GM04503 (cell line): ENCODE data around the gene SFTPD.
"Not testable (repeated sequence)": the region's sequence is repeated elsewhere in the genome, so short reads cannot be mapped to it uniquely, and the experiment has no call there.

Experiments used
- DNase-seq: peaks from one replicate; pipeline ENCODE4 v3.0.0-alpha.2; 2012; ENCODE audit warnings: low read depth

The SFTPD gene

DNA sequence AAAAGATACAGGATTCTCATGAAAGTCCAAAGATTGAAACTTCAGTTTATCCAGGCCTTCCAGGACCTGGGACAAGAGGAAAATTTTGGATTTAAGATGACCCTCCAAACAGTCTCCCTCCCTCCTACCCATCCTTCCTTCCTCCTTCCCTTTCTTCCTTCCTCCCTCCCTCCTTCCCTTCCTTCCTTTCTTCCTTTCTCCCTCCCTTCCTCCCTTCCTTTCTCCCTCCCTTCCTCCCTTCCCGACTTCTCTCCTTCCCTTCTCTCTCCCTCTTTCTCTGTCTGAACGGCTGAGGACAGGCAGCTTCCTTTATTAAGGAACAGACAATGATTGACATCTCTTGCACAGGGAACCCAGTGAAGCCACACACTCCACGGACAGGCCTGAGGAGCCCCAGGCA lies 23.3 kb downstream of the SFTPD start:
- DNase-seq, result no peak

DNA sequence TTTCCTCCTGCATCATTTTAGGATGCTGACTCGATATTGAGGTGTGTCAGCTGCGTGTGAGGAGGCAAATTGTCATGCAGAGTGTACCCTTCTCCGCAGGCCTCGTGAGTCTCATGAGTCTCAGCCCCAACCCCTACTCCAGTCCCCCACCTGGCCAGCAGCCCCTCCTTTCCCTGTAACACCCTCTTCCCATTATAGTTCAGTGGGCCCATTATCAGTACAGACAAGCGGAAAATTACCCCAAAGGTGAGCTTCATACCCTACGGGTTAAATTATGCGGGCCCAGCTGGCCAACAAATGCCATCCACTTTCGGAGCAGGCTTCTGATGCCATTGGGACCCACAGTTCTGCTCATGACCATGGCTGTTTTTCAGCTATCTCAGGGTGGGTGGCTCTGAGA lies 25.2 kb downstream of the SFTPD start:
- no peak for DNase-seq

DNA sequence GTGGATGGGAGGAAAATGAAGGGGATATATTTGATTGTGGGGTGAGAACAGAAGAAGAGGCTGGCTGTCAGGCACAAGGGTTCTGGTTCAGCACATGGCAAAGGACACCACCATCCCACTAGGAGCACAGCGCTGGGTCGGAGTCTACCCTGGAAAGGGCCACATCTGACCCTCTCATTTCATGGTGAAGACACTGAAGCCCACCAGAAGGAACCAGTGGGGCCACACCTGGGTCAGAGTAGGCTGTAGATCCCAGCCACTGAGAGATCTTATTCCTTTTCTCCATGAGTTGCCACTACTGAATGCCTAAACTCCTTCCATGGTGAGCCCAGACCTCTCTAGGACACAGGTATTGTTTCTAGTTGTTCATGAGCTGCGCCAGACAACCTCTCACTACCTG lies 25.8 kb downstream of the SFTPD start:
- DNase-seq, result no peak

DNA sequence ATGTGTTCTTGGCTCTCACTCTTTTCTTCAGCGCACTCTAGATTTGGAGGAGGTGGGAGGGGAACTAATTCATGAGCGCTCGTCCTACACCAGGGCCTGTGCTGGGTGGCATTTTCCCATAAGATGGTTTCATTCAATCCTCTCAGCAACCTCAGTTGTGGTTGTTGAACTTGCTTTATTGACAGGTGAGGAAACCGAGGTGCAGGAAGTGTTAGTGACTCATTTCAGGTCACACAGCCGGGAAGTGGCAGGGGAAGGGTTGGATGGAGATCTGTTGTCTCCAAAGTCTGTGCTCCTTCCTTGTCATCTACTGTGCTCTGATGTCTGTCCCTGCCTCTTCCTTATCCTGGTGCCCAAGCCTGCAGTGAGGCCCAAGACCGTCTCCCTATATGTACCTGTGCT lies 26.9 kb downstream of the SFTPD start:
- DNase-seq, result not testable (repeated sequence)

DNA sequence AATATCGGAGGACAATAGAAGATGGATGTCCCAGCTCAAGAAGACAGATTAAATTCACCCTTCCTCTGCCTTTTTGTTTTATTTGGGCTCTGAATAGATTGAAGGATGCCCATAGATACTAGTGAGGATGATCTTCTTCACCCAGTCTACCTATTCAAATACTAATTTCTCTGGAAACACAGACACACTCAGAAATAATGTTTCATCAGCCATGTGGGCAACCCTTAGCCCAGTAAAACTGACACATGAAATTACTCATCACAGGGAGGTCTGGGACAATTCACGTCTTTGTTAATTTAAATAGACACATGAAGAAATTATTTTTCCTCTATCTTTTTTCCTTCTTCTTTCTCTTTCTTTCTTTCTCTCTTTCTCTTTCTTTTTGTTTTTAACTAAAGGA lies 33.1 kb downstream of the SFTPD start:
- not testable (repeated sequence) for DNase-seq

DNA sequence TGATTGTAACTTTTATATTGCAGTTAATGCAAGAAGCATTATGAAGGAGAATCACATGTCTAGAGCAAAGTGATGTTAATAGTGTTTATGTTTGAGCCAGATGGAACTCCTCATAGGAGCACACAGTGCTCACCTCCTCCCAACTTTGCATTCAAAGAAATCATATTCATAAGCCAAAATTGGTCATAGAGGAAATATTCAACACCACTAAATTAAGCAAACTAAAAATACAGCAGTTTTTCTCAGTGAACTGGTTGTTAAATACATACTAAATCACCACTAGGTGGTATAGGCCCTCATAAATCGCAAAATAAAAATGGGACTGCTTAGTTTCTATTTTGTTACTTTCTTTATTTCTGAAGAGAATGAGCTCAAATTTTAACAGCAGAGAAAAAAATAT lies 34.4 kb downstream of the SFTPD start:
- not testable (repeated sequence) for DNase-seq

- DNase-seq, result no peak
Measured at GRCh38 chr10:79910836-79911235, 38.1 kb downstream of the SFTPD start.

GRCh38 chr10:79910344-79910743 lies 38.6 kb downstream of the SFTPD start:
- no peak for DNase-seq

DNA sequence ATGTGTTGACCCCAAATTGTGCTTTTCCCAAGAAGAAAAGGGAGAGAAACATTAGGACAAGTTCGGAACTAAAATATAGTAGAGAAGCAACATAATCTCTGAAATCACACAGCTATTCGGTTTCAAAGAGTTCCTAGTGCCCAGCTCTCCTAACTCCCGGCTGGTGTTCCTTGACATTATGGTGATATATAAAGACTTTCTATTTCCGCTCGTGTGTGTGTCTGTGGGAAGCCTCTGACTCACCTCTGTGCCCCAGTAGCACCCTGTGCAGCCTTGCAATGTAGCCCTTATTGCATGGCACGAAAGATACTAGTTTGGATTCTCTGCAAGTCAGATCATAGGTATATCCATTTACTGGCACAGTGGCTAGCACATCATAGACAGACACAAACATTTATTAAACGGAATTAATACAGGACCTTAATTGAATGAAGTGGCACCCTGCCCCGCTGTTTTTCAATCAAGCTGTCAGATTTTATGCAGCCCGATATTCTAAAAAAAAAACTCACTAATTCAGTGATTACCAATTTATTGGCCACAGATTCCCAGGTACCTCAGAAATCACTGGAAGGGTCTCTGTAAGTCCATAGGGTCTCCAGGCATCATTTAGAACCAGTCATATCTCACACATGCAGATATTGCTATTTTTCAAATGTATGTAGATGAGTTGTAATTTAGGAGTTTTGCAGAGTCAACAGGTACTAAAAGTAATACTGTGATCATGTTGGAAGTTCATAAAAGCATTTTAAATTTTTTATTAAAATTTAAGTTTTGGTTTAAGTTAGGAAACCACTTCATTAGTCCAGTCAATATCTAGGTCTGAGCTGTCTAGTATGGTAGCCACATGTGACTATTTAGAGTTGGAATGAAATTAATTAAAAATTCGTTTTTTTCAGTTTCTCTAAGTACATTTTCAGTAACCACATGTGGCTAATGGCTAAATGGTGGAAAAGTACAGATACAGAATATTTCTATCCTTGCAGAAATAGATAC lies 43.3 kb downstream of the SFTPD start:
- DNase-seq, result no peak

DNA sequence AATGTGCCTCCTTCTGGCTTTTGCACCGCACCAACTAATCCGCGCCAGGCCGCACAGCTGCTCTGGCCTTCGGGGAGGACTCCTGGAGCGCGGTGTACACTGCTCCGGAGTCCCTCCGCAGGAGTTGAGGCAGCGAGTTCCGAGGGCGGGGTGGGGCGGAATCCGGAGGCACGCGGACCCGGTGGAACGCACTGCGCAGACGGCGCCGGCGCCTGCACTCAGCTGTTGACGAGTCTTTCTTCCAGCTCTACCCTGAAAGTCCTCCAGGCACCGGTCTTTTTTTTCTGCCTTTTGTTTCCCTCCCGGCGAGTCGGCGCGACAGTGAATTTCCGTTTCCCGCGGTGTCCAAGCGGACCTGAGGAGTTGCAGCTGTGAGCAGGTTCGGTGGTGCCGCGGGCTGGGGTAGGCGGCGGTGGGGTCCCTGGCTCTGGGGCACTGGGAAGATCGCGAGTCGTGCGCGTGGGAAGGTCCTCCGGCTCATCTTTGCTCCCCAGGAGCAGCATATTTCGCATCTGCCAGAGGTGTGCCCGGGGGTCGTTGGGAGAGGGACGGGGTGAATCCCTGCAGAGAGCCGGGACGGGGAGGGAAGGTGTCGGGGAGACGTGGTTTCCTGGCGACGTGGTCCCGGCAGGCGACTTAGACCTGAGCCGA lies 44.1 kb downstream of the SFTPD start:
- peak; percentile 20 for DNase-seq

GRCh38 chr10:79901571-79901970 lies 47.3 kb downstream of the SFTPD start:
- peak; percentile 7 for DNase-seq

DNA sequence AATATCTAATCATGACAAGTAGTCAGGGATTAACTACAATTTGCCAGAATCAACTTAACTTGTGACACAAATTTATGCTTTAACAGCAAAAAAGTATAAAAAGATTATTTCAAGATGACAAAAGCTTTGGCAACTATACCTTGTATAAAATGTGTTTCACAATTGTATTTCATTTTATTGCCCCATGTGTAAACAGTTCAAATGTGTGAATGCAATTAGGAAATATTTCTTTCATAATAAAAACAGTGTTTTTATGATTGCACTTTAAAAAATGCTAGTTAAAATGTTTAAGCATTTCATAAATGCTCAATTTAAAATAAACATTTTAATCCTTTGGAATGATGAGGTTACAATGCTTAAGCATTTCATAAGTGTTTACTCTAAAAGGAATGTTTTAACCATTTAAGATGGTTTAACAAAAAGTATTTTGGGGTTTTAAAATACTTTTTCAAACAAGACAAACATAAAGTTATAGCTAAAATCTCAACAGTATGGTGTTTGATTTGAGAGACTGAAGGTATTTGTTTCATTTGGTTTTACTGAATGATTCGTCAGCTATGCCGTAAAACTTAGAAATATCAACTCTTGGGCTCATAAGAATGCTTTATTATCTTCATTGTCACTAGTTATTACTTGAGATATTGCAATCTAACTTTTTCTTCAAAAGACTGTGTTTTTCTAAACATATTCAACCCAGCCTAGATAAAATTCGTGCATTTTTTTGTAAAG lies 50.1 kb downstream of the SFTPD start:
- peak; percentile 51 for DNase-seq

GRCh38 chr10:79892896-79893295 lies 56.0 kb downstream of the SFTPD start:
- DNase-seq, result not testable (repeated sequence)

GRCh38 chr10:79890469-79890868 lies 58.4 kb downstream of the SFTPD start:
- no peak for DNase-seq

DNA sequence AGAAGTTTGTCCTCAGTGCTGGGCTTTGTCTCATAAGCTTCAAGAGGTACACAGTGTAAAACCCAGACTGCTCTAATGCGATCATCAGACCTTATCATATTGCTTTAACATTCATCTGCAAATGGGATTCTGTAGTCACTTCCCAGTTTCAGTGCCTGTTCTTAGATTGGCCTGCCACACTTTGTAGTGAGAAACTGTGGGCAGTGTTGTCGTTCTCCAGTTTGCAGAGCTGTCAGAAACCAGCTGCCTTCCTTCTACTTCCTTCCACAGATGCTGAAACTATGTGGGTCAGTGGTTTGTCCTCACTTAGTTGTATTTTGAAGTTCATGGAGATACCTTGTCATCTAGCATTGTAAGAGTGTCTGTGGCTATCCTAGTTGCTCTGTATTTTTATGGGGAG lies 59.9 kb downstream of the SFTPD start:
- not testable (repeated sequence) for DNase-seq
